Mucosa of descending colon (tissue), 3 donors: ENCODE data around the gene TRMT61A. TPM values are rescaled to one million over a fixed set of nuclear protein-coding genes. Genes with fewer than 3 reads are reported as not detected.
"Not testable (repeated sequence)": the region's sequence is repeated elsewhere in the genome, so short reads cannot be mapped to it uniquely, and the experiment has no call there.

Experiments used
- ATAC-seq: fragments of 200-7000 bp; cut with Tn5 transposase; one replicate; pipeline ENCODE4 v1.9.1; 2020; ENCODE audit warnings: mild to moderate bottlenecking, moderate library complexity
- DNase-seq, 3 donors: peaks; one replicate each; pipeline ENCODE4 v3.0.0-alpha.2; 2020
- H3K36me3 ChIP-seq: fragments of 200-600 bp; one replicate; pipeline ENCODE4 v1.8.0; 2021; ENCODE audit warnings: low read depth, mild to moderate bottlenecking
- H3K4me1 ChIP-seq: fragments of 200-600 bp; one replicate; pipeline ENCODE4 v1.8.0; 2021; ENCODE audit warnings: low read depth, mild to moderate bottlenecking
- H3K4me3 ChIP-seq: fragments of 200-600 bp; one replicate; pipeline ENCODE4 v1.8.0; 2021; ENCODE audit warnings: mild to moderate bottlenecking
- H3K9me3 ChIP-seq: fragments of 200-600 bp; one replicate; pipeline ENCODE4 v1.8.0; 2021; ENCODE audit warnings: mild to moderate bottlenecking
- intact Hi-C, 2 donors: fragments of 100-400 bp; cut with DNase I in 1 of 2; cut with micrococcal nuclease in 1 of 2; formaldehyde crosslinking; loops; one replicate each; pipeline versions ENCODE4 v1.11.0 to v1.11.1; 2022; cut with DNase I, micrococcal nuclease
- total RNA-seq, 3 donors: library from RNA; stranded (reverse); fragmentation: NEBNext Ultra II Directional in 2 of 3; extraction: Animal tissue kit (Norgen Biotek cat#: 25700) in 2 of 3; gene quantifications; one replicate each; pipeline versions ENCODE4 v1.2.1 to v1.2.4, GENCODE V29; 2021 to 2023
- TF ChIP-seq, protein P1 (sequence below): fragments of 200-600 bp; IDR thresholded peaks from one replicate; pipeline ENCODE4 v1.8.0; 2022; ENCODE audit warnings: antibody characterized with exemption, mild to moderate bottlenecking
- donor health status: DM: no; HTN: no; CAD: no; lungs with moderate emphysema.
- donor health status: DM: no; HTN: no; CAD: no.
- donor health status: DM: no; HTN: yes; CAD: no.

TRMT61A gene
- total RNA-seq, 3 donors from 2014 or later = 10.2 to 23.7 (median 10.5) TPM

DNA sequence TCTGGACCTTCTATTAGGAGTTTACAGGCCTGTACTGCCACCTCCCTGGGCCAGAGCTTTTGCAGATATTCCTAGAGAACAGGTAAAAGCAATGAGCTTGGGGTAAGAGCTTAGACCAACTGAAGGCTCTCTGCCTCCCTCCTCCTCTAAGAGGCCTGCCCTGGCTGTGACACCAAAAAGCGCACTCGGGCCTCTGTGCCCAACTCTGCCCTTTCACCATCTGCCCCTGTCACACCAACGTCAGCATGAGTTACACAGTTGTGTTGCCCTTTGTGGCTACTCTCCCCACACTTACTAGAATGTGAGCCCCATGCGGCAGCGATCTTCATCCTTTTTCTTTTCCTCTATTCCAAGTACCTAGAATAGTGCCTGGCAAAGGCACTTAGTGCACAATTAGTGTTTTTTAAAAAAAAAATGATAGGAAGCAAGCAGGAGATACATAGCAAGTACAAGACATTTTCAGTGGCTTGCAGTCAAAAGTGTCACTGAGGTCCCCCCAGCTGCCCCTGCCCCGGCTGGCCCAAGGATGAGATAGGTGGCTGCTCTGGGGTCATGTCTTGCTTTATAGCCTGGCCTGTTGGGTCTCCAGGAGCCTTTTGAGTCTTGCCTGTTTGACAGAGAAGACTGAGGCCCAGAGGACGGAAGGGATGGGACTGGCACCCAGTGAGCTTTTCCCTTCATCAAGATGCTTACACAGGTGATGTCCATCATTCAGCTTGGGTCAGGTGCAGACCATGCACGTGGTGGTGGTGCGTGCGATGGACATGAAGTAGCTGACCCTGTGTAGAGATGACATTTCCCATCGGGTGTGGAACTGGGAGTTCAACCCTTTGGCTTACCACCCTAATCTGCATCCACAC is 18.9 kb upstream of the TRMT61A start:
- no peak for DNase-seq
- H3K4me1 ChIP-seq = peaks cover 14% of the 10 kb centered on the region
- intact Hi-C loops = loop anchor here in 1 of 2 donors (10.0 kb wide), 1 partner anchor 45 kb away; no protein-coding TSS in a partner anchor
- H3K9me3 ChIP-seq = no peaks in the 10 kb centered on the region
- TF ChIP-seq, protein P1, sequence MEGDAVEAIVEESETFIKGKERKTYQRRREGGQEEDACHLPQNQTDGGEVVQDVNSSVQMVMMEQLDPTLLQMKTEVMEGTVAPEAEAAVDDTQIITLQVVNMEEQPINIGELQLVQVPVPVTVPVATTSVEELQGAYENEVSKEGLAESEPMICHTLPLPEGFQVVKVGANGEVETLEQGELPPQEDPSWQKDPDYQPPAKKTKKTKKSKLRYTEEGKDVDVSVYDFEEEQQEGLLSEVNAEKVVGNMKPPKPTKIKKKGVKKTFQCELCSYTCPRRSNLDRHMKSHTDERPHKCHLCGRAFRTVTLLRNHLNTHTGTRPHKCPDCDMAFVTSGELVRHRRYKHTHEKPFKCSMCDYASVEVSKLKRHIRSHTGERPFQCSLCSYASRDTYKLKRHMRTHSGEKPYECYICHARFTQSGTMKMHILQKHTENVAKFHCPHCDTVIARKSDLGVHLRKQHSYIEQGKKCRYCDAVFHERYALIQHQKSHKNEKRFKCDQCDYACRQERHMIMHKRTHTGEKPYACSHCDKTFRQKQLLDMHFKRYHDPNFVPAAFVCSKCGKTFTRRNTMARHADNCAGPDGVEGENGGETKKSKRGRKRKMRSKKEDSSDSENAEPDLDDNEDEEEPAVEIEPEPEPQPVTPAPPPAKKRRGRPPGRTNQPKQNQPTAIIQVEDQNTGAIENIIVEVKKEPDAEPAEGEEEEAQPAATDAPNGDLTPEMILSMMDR = no peak
- H3K4me3 ChIP-seq = no peak overlapping the region
- no peaks in the 10 kb centered on the region for H3K36me3 ChIP-seq
- no peak for ATAC-seq

DNA sequence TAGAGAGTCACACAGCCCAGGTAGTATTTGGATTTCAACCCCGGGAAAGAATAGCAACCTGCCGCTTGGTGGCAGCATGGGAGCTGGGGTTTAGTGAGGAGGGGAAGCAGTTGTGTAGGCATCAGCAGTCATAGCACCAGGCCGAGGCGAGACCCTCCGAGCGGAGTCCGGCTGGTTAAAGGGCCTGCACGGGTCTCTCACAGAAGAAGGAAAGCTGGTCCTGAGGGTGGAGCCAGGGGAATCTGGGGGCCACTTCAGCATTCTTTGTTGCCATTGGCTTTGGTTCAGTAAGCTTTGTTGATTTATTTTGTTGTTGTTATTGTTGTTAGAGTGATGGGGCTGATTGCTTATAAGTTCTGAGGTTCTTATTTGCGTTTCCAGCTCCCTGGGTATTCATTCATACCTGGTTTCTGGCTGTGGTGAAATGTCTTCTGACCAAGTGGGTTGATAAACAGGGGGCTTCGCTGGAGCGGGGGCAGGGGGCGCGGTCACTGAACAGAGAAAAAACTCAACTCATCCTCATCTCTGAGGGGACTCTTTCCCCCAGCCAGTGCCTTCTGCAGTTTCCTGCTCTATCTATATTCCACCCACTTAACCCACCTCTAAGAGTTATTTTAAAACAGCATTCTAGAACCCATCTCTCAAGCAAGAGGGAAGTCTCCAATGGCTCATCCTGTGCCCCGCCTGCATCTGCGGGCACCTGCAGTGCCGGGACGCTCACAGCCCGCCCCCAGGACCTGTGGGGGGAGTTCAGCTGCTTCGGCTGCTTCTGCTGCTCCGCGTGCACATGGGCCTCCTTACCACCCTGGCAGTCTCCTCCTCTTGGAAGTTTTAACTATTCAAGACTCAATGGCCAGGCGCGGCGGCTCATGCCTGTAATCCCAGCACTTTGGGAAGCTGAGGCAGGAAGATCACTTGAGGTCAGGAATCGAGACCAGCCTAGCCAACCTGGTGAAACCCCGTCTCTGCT is 18.0 kb upstream of the TRMT61A start:
- no peak for ATAC-seq
- H3K4me3 ChIP-seq = no peak overlapping the region
- no peaks in the 10 kb centered on the region for H3K36me3 ChIP-seq
- H3K4me1 ChIP-seq = peaks cover 14% of the 10 kb centered on the region
- H3K9me3 ChIP-seq = no peaks in the 10 kb centered on the region
- TF ChIP-seq, protein P1 = no peak
- intact Hi-C loops = no loop called here
- no peak for DNase-seq

DNA sequence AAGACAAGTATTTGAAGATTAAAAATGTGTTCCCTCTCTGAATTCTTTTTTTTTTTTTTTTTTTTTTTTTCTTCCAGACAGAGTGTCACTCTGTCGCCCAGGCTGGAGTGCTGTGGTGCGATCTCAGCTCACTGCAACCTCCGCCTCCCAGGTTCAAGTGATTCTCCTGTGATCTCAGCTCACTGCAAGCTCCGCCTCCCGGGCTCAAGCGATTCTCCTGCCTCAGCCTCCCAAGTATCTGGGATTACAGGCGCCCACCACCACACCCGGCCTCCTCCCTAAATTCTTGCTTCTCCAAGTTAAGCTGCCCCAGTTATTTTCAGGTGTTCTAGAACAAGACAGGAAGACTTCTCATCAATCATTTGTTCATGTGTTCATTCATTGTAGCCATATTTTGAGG is 16.8 kb upstream of the TRMT61A start:
- DNase-seq, H3K4me3 ChIP-seq, intact Hi-C loops, H3K9me3 ChIP-seq, H3K36me3 ChIP-seq, ATAC-seq: not testable (repeated sequence)
- H3K4me1 ChIP-seq = peaks cover 14% of the 10 kb centered on the region

DNA sequence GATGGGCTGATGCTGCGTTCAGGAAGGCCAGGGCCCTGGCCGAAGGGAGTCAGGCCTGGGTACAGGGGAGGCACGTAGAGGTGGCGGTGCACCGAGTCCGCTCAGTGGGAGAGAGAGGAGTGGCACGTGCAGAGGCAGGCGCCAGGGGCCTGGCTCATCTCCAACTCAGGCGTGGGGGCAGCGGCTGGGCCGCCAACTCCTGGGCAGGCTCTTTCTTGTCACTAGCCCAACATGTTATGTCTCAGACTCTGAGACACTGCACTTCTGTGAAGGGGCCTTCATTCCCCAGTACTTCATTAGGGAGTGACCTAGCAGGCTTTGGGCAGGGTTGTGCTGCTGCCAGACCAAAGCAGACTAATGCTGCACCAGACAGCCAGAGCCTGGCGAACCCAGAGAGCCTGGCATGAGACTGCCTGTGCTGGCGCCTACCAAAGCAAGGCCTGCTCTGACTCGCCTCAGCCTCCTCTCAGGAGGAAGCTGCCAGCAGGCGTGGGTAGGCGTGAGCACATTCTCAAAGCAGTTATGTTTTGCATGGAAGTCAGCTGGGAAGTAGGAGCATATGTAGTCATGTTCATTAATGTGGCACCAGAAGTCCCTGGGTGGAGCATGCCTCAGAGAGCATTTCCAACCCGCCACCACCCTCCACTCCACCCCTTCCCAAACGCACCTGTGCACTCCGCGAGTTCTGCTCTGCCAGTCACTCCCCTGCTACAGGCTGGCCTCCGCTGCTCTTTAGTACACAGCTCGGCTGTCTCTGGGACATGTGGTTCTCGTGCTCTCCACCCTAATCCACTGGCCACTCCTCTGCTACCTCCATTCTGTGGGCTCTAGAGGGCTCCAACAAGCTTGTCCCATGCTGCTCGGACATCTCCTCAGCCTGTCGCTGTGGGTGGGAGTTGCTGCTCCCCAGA is 16.0 kb upstream of the TRMT61A start:
- no peaks in the 10 kb centered on the region for H3K9me3 ChIP-seq
- TF ChIP-seq, protein P1 = no peak
- H3K36me3 ChIP-seq = no peaks in the 10 kb centered on the region
- ATAC-seq (peak; percentile 85), DNase-seq (peak in 2 of 3 donors; percentile 68 to 74)
- H3K4me3 ChIP-seq = no peak overlapping the region
- intact Hi-C loops = no loop called here
- peaks cover 14% of the 10 kb centered on the region for H3K4me1 ChIP-seq

DNA sequence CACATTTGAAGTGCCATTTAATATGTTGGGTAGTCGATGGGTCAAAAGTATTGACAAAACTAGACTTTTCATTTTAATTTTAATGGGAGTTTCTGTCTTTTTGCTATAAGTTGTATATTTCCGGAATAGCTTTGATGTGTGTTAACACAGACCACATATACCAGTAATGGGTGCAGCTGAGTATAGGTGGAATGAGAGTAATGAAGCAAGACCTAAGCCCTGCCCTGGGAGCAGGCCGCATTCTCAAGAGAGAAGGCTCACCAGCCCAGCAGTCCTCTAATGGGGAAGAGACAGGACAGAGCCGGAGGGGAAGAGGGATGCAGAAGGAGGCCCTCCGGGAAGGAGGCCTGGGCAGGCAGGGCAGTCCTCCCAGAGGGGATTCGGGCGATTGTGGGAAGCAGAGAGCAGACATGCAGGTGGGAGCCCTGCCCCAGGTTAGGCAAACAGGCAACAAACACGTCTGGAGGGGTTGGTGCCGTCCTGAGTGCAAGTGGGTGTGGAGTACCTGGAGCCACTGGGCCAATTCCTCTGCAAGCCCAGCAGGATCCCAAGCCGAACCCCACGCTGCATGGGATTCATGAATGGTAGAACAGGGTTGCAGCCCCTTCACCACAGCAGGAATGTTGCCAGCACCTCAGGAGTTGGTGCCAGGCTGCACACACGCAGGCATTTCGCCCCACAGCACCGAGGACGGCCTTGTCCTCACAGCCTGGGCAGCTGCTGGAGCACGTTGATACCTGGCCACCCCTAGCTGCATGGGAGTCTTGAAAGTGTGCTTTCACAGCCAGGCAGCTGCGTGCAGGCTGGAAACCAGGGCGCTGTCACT is 14.2 kb upstream of the TRMT61A start:
- Histone ChIP-seq H3K4me3 (no peak overlapping the region), H3K9me3 (no peaks in the 10 kb centered on the region), H3K36me3 (no peaks in the 10 kb centered on the region), H3K4me1 (peaks cover 22% of the 10 kb centered on the region)
- peak in 1 of 3 donors; percentile 27 for DNase-seq
- no peak for ATAC-seq
- TF ChIP-seq, protein P1 = no peak
- intact Hi-C loops = no loop called here
